ENCODE data around the gene USP33.
"Not testable (repeated sequence)": the region's sequence is repeated elsewhere in the genome, so short reads cannot be mapped to it uniquely, and the experiment has no call there.

The USP33 gene

DNA sequence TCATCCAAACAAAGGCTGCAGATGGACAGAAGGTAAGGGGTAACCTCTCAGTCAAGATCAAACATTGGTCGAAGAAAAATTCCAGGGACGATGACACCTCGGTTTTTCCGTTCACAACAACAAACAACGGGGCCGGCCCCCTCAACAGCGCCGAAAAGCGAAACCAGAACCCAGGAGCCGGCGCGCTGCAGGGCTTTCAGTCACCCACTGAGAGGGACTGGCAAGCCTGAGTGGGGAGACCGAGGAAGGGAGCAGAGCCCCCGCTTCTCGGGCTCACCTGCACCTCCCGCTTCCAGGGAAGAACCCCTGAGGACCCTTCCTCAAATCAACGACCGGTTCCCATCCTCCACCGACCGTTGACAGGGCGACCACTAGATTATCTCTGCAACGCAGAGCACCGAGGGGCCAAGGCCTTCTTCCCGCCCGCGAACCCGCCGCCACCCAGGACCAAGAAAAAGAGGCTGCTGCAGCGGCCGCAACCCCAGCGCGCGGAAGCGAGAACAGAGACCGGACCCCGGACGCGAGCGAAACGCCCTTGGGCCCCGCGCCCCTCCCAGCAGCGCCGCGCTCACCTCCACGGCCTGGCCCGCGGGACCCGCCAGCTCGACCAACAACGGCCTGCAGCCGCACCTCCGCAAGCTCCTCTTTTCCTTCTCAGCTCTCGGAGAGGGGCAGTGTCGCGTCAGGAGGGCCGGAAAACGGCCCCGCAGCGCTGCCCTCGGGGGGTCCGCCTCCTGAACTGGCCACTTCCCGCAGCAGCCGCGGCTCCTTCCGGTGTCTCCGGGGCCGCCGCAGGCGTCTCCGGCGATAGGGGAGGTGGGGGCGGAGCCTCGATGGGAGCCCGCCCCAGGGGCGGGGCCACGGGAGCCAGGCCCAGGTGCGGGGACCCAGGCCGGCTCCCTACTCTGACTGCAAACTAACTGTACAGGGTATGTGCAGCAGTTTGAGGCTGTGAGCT is at the start of gene USP33:
USP33 (minus strand) TSS at position 782 of the 958 bp plus-strand sequence. CDS start 18,155 bp downstream, outside the sequence.
- DNase-seq (ENCODE audit: low spot score) = peak; percentile 77

DNA sequence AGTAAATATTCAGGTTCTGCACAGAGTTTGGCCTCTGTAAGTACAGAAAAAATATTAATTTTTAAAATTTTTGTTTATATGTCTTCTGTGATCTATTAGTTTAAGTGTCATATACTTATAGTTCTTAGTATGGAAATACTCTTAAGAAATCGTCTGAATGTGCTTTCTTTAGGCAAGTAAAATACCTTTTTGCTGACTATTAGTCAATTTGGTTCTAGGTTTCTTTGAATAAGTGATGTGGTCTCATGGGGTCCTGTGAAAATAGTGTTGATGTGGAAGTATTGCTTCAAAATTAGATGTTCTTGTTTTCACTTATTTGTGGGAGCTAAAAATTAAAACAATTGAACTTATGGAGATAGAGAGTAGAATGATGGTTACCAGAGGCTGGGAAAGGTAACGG is 43.7 kb upstream of the USP33 start:
- DNase-seq (ENCODE audit: low spot score) = no peak

DNA sequence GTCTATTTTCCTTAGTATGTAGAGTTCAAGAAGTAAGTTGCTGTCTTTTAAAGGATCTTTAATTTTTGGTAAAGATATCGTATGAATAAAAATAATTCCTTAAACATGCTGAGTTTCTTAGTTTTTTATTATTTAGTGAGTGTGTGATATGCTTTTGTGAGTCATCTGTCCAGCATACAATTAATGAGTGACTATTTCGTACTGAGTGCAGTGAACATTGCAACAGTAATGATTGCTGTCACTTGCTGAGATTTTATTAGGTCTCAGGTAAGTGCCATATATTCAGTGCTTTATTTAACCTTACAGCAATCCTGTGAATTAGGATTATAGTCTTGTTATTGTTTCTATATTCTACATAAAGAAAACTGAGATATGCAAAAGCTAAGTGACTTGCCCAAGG is 42.4 kb upstream of the USP33 start:
- no peak for DNase-seq (ENCODE audit: low spot score)

DNA sequence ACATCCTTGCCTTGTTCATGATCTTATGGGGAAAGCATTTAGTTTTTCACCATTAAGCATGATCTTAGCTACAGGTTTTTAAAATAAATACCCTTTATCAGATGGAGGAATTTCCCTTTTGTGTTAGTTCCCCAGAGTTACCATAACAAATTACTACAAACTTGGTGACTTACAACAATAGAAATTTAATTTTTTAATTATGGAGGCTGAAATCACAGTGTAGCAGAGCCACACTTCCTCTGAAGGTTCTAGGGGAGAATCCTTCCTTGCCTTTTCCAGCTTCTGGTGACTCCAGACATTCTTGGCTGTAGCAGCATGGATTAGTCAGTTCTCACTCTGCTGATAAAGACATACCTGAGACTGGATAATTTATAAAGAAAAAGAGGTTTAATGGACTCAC is 38.3 kb upstream of the USP33 start:
- no peak for DNase-seq (ENCODE audit: low spot score)

DNA sequence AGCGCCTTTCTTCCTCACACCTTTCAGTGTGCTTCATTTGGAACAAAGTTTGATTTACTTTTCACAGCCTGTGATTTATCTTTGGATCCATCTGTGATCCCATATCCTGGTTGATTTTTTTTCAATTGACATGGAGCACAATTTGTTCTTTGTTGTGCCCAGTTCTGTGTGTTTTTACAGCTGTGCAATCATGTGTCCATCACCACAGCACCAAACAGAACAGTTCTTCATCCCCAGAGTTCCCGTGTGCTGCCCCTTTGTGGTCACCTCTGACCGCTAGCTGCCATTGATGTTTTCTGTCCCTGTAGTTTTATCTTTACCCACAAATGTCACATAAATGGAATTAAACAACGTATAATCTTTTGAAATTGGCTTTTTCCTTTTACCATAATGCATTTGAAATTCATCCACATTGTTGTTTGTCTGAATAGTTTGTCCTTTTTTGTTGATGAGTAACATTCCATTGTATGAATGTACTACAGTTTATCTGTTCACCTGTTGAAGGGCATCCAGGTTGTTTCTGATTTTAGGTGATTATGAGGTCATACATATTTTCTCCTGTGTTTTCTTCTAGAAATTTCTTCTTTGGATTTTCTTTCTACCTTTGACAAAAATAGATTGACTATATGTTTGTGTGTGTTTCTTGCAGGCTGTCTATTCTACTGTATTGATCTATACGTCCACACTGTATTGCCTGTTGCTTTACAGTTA is 37.2 kb upstream of the USP33 start:
- DNase-seq (ENCODE audit: low spot score) = peak; percentile 38

DNA sequence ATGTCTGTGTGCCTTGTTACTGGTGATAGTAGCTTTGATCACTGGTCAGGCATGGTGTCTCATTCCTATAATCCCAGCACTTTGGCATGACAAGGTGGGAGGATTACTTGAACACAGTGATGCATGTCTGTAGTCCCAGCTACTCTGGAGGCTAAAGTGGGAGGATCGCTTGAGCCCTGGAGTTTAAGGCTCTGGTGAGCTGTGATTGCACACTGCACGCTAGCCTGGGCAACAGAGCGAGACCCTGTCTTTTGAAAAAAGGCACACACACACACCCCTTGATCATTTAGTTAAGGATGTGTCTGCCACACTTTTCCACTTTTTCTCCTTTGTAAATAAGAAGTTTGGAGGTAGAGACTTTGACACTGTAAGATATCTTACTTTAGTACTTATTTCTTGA is 34.9 kb upstream of the USP33 start:
- DNase-seq (ENCODE audit: low spot score) = no peak

DNA sequence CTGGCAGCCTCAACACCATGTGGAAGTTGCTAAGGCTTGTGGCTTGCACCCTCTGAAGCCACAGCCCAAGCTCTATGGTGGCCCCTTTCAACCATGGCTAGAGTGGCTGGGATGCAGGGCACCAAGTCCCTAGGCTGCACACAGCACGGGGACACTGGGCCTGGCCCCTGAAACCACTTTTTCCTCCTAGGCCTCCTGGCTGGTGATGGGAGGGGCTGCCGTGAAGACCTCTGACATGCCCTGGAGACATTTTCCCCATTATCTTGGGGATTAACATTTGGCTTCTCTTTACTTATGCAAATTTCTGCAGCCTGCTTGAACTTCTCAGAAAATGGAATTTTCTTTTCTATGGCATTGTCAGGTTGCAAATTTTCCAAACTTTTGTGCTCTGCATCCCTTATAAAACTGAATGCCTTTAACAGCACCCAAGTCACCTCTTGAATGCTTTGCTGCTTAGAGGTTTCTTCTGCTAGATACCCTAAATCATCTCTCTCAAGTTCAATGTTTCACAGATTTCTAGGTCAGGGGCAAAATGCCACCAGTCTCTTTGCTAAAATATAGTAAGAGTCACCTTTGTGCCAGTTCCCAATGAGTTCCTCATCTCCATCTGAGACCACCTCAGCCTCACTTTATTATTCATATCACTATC is 26.6 kb upstream of the USP33 start:
- DNase-seq (ENCODE audit: low spot score) = not testable (repeated sequence)

DNA sequence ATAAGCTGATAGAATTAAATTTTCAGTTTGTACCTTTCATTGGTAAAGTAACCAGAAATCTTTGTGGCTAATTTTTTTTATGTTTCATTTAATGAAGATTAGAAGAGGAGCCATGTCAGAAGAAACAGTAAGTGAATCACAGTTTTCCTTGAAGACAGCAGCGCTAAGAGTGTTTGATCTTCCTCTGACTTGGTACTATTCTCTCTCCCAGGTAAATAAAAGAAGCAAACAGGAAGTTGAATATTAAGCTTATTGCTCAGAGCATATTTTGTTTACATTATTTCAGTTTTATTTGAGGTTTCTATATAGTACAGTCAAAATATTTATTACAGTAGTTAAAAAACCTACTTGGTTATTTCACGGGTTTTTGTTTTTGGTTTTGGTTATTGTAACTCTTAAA is 23.5 kb upstream of the USP33 start:
- no peak for DNase-seq (ENCODE audit: low spot score)

DNA sequence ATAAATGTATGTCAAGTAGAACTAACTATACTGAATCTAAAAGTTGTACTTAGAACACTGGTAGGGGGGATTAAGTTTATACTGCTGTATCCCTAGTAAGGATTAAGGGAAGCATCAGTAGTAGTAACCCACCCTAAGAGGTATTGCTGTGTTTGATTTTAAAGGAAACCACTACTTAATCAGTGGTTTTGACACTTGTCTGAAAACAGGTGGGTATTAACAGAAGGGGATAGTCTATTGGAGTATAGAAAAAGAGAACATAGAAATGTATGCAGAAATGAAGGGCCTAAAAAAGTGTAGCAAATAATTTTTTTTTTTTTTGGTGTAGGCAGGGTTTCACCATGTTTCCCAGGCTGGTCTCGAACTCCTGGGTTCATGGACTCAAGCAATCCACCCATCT is 22.0 kb upstream of the USP33 start:
- DNase-seq (ENCODE audit: low spot score) = no peak

DNA sequence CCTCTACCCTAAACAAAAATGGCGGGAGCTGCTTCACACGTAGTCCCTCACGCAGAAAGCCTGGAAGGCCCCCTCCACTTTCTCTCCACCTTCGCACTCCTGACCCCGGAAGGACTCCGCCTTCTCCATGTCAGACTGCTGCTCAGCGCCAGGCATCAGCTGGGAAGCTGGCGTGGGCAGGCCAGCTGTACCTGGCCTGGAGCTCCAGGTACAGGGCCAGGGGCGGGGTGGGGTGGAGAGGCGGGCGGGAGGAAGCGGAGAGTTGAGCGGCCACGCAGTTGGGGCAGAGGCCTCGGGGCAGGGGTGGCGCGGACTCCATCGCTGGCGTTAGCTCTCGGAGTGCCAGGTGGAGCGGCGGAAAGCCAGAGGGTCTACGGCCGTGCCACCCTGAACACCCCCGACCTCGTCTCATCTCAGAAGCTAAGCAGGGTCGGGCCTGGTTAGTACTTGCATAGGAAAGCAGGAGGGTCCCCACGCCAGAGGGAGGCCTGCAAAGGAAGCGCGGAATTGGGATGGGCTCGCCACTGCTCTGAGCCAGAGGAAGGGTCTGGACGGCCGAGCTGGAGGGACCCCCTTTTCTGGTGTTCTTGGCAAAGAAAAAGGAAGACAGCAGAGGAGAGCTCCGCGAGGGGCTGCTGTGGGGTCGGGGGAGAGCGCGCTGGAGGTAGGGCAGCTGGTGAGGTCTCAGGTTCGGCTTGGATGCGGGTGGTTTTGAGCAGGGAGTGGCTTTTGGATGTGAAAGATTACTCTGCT is 20.1 kb upstream of the USP33 start, which contains the start of gene MIGA1:
MIGA1 (plus strand) TSS at position 121 of the 753 bp plus-strand sequence. CDS start 3,604 bp downstream, outside the sequence.
- peak; percentile 96 for DNase-seq (ENCODE audit: low spot score)

DNA sequence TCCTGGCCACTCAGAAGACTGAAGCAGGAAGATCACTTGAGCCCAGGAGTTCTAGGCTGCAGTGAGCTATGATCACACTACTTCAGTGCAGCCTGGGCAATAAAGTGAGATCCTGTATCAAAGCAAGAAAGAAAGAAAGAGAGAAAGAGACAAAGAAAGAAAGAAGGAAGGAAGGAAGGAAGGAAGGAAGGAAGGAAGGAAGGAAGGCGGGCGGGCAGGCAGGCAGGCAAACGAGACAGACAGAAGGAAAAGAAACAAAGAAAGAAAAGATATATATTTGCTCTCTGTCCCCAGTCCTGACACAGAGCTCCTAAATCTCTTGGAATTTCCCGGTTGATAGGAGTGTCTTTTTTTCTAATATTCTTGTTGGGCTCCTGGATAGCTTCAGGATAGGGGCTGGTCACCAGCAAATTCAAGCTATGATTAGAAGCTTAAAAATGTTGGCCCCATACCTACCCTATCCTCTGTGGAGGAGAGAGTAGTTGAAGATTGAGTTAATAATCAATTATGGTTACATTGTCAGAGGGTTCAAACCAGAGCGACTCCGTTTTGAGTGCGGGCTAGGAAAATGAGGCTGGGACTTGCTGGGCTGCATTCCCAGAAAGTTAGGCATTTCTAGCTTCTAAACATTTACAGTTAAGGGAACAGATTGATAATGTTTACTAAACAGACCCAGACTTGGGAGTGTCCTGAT is 16.5 kb upstream of the USP33 start:
- DNase-seq (ENCODE audit: low spot score) = no peak

DNA sequence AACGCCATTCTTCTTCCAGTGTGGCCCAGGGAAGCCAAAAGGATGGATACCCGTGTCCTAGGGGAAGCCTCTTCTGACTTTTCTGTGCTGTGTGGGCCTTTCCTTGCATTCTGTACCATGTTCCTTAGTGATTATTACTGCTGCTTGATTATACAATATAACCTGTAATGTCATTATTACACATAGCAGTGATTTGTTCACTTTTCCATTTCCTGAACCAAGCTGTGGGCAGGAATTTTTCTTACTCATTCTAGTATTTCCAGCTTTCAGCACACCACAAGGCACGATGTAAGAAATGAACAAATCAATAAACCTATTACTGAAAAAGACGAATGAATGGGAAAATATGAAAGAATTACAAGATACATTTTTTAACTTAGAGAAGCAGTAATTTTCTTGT is 8.4 kb upstream of the USP33 start:
- no peak for DNase-seq (ENCODE audit: low spot score)

DNA sequence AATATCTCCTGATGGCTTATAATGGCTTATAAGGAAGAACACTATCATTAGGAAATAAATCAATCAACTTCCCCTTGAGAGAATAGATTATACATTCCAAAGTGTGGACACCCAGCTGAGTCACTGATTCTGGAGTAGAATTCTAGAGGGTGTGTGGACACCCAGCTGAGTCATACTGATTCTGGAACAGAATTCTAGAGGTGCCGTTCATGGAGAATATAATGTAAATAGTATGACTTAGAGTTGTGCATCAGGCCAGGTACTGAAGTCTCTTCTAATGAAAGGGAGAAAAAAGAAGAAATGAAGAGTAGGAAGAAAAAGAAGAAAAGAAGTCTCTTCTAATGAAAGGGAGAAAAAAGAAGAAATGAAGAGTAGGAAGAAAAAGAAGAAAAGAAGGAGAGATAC is 2.4 kb upstream of the USP33 start:
- DNase-seq (ENCODE audit: low spot score) = peak; percentile 33

DNA sequence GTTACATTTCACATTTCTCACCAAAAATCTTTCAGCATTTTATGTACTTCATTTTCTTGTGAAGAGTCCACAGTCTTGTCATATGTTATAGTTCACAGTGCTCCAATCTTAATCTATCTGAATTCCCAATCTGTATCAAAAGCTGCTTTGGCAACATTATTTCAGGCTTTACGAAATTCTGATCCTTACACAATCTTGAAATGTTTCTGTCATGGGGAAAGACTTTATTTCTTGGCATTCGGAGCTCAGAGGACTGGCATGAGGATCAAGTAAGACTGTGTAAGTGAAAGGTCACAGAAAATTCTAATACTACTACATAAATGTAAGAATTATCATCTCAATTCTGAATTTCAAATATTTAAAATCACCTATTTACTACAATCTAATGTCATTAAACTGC is 2.0 kb downstream of the USP33 start:
- no peak for DNase-seq (ENCODE audit: low spot score)

DNA sequence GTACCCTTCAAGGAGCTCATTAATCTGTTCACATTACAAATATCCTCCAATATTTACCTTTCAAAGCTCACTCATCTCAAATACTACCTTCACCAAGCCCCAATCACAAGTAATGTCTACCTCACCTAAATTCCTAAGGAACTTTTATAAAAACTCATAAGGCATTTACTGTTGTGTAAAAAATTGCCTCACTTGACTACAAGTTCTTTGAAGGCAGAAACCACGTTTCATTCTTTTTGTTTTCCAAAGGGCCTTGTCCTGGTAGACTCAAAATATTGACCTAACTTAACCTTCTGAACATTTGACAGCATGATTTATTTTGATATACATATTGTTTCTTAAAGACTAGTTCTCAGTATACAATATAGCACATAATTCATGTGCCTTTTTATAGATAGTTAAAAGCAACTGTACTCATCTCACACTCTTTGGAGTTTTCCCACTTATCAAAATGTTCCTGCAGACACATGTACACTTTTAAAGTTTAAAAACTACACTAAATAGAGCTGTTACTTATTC is 2.5 kb downstream of the USP33 start:
- DNase-seq (ENCODE audit: low spot score) = no peak

DNA sequence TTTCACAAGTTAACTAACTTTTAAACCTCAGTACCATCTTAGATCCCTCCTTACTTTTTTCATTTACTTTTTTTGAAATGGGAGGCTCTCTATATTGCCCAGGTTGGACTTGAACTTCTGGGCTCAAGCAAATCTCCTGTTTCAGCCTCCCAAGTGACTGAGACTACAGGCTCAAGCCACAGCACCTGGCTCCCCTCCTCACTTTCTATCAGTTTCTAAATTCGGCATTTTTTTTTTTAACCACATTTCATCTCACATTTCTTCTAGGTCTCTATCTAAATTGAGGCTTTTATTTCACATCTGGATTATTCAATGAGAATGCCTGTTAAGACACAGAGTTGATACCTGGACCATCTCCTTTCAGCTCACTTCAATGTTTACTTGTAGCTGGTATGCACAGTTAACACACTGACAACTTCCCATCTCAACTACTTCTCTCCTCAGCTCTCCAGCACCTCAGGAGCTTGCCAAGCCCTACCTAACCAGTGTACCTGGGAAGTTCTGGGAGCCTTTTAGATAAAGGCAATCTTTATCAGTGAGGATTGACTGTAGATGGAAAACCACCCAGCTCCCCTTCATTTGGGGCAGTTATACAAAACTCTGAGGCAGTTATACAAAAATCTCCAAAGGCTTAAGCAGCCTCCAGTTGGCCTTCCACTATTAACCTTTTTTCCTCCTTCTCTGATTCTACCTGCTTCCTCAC is 3.4 kb downstream of the USP33 start:
- no peak for DNase-seq (ENCODE audit: low spot score)

DNA sequence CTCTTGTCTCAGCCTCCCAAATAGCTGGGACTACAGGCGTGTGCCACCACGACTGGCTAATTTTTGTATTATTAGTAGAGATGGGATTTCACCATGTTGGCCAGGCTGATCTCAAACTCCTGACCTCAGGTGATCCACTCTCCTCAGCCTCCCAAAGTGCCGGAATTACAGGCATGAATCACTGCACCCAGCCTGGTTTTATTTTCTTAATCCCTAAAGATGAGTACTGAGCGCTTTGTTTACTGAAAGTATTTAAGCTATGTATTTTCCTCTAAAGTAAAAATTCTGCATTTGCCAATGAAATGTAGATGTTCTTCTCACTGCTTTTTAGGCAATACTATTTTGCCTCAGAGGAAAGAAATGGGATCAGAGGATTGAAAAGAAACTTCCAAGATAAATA is 10.2 kb downstream of the USP33 start:
- not testable (repeated sequence) for DNase-seq (ENCODE audit: low spot score)

DNA sequence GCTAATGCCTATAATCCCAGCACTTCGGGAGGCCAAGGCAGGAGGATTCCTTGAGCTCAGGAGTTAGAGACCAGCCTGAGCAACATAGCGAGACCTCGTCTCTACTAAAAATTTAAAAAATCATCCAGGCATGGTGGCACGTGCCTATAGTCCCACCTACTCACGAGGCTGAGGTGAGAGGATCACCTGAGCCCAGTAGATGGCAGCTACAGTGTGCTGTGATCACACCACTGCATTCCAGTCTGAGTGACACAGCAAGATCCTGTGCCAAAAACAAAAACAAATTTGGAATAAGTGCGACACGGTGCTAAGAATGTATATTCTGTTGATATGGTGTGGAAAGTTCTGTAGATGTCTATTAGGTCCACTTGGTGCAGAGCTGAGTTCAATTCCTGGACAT is 15.1 kb downstream of the USP33 start:
- no peak for DNase-seq (ENCODE audit: low spot score)

DNA sequence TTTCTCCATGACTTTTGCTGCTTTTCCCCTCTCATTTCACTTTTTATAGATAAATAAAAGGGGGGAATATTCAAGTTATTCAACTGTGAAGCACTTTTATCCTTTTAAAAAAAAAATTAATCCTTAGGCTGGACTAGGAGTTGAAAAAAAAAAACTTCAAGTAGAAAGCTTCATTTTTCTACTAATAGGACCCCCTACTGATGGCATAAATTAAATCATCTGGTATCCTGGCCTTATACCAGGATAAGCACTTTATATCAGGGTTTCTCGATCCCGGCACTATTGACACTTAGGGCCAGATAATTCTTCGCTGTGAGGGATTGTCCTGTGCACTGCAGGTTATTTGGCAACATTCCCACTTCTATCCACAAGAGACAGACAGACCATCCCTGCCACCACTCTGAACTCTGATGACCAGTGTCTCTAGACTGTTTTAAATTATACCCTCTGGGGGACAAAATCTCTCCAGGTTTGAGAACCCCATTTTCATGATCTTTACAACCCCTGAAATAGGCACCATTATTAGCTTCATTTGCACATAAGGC is 17.6 kb downstream of the USP33 start:
- DNase-seq (ENCODE audit: low spot score) = no peak

DNA sequence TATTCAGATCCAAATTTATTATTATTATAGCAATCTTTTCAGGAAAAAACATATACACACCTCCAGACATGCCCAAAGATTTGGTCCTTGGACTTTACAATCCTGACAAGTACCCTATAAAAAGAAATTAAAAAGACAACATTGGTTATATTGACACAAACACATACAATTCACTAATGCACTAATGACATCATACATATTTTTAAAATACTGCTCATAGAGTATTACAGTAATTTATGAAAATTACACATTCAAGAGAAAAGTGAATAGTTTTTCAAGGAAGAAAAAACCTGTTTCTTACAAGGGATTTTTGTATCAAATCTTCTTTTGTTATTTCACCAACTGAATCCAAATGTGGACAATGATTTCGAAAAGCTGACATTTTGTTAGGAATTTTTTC is 18.3 kb downstream of the USP33 start:
- DNase-seq (ENCODE audit: low spot score) = no peak

All from SW480 (cell line).